Testis (tissue), 2 donors: ENCODE measurements around the gene FAR1.
"Not testable (repeated sequence)": the region's sequence is repeated elsewhere in the genome, so short reads cannot be mapped to it uniquely, and the experiment has no call there.

Experiments
- CTCF ChIP-seq, 3 experiments: fragments of 450-650 bp in 2 of 3; fragments of 200-600 bp in 1 of 3; sonication (generic) in 1 of 3; IDR thresholded peaks; one replicate each; pipeline ENCODE4 v1.5.1; 2016 to 2019; ENCODE audit warnings: antibody characterized with exemption in 3 of 3, mild to moderate bottlenecking in 2 of 3, moderate library complexity in 1 of 3
- POLR2A ChIP-seq: fragments of 450-650 bp; IDR thresholded peaks from one replicate; pipeline ENCODE4 v1.6.1; 2017; ENCODE audit warnings: antibody characterized with exemption, mild to moderate bottlenecking, moderate library complexity

DNA sequence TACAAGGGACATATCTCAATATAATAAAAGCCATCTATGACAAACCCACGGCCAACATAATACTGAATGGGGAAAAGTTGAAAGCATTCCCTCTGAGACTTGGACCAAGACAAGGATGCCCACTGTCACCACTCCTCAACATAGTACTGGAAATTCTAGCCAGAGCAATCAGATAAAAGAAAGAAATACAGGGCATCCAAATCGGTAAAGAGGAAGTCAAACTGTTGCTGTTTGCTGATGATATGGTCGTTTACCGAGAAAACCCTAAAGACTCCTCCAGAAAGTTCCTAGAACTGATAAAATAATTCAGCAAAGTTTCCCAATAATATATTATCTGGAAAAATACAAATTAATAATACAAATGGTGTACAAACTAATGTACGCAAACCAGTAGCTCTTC, 84.8 kb downstream of the FAR1 start:
- TF ChIP-seq CTCF (IDR thresholded peaks at IDR 0.05); POLR2A: not testable (repeated sequence)
